WERI-Rb-1 (cell line): ENCODE results near the gene PSMB7.

Experiments
- DNase-seq: peaks from one replicate; pipeline ENCODE4 v3.0.0-alpha.2; 2020
- H3K27ac ChIP-seq: fragments of 250-450 bp; sonication (Bioruptor Pico); 2 replicates; pipeline ENCODE4 v1.5.1; 2020; ENCODE audit warnings: mild to moderate bottlenecking, moderate library complexity
- H3K27me3 ChIP-seq: fragments of 250-450 bp; sonication (Bioruptor Pico); 2 replicates; pipeline ENCODE4 v1.5.1; 2021; ENCODE audit warnings: mild to moderate bottlenecking, low read depth, moderate library complexity; ENCODE audit not compliant: insufficient read depth, severe bottlenecking
- H3K36me3 ChIP-seq: fragments of 250-450 bp; sonication (Bioruptor Pico); 2 replicates; pipeline ENCODE4 v1.5.1; 2020; ENCODE audit warnings: mild to moderate bottlenecking, moderate library complexity
- H3K4me3 ChIP-seq: 2 replicates; pipeline ENCODE4 v1.5.1; 2011; ENCODE audit warnings: low read depth, mild to moderate bottlenecking, control low read depth, low read length
- H3K9me3 ChIP-seq: fragments of 250-450 bp; sonication (Bioruptor Pico); 2 replicates; pipeline ENCODE4 v1.5.1; 2021; ENCODE audit warnings: mild to moderate bottlenecking, moderate library complexity; ENCODE audit not compliant: severe bottlenecking
- TF ChIP-seq, protein P1 (sequence below): IDR thresholded peaks from 2 replicates; pipeline ENCODE4 v1.5.1; 2011; ENCODE audit warnings: low read depth, mild to moderate bottlenecking, control low read depth, inconsistent platforms, low read length

PSMB7 gene

DNA sequence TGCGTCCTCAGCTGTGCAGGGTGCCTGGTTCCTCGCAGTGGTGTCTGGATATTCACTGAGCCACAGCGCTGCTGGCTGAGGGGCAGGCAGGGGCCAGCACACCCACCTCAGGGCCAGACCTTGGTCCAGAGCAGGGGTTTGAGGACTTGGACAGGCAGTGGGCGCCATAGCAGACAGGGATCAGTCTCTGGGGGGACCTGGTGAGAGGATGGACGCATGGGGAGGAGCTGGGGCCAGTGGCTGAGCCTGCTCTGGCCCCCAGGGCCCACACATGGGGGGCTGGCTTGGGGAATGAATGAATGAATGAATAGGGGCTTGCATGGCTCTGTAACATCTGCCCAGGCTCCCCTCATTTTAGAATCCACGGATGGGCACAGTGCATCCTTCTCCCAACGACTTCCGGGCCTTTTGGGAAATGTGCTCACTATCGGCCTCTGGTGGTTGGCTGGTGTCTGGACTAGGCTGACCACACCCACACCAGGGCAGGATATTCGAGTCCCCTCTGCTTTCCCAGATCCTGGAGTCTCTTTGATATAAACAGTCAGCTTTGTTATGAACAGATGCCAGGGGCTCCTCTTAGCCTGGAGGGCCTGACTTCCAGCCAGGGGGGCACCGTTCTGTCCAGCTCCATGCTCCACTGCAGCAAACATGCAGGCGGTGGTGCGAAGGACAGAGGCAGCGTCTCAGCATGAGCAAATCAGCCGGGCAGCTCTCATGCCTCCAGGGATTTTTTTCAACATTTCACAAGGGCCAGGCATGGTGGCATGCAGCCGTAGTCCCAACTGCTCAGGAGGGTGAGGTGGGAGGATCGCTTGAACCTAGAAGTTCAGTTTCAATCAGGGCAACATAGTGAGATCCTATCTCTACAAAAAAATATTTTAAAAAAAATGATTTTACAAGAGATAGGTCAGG, 94.9 kb downstream of the PSMB7 start:
- TF ChIP-seq, protein P1, sequence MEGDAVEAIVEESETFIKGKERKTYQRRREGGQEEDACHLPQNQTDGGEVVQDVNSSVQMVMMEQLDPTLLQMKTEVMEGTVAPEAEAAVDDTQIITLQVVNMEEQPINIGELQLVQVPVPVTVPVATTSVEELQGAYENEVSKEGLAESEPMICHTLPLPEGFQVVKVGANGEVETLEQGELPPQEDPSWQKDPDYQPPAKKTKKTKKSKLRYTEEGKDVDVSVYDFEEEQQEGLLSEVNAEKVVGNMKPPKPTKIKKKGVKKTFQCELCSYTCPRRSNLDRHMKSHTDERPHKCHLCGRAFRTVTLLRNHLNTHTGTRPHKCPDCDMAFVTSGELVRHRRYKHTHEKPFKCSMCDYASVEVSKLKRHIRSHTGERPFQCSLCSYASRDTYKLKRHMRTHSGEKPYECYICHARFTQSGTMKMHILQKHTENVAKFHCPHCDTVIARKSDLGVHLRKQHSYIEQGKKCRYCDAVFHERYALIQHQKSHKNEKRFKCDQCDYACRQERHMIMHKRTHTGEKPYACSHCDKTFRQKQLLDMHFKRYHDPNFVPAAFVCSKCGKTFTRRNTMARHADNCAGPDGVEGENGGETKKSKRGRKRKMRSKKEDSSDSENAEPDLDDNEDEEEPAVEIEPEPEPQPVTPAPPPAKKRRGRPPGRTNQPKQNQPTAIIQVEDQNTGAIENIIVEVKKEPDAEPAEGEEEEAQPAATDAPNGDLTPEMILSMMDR, result peak; percentile 99
- Histone ChIP-seq H3K27me3 (no peaks in the 10 kb centered on the region), H3K36me3 (peaks cover 4% of the 10 kb centered on the region; the same call in 1 of the 2 replicates), H3K9me3 (no peaks in the 10 kb centered on the region), H3K4me3 (no peak overlapping the region), H3K27ac (no peak overlapping the region)
- DNase-seq, result peak; percentile 88

- H3K36me3 ChIP-seq, result no peaks in the 10 kb centered on the region; the same call in 1 of the 2 replicates
- H3K9me3 ChIP-seq, result no peaks in the 10 kb centered on the region
- TF ChIP-seq, protein P1, result no peak
- H3K27ac ChIP-seq, result no peak overlapping the region
- H3K27me3 ChIP-seq, result no peaks in the 10 kb centered on the region
- DNase-seq, result no peak
- no peak overlapping the region for H3K4me3 ChIP-seq
Observed at GRCh38 chr9:124315882-124316281, 99.4 kb downstream of the PSMB7 start.

- no peaks in the 10 kb centered on the region; the same call in 1 of the 2 replicates for H3K36me3 ChIP-seq
- TF ChIP-seq, protein P1, result no peak
- no peak overlapping the region for H3K4me3 ChIP-seq
- no peak overlapping the region for H3K27ac ChIP-seq
- DNase-seq, result no peak
- H3K27me3 ChIP-seq, result no peaks in the 10 kb centered on the region
- no peaks in the 10 kb centered on the region for H3K9me3 ChIP-seq
Observed at GRCh38 chr9:124313940-124314339, 101.3 kb downstream of the PSMB7 start.

GRCh38 chr9:124312290-124313265, 102.7 kb downstream of the PSMB7 start:
- Histone ChIP-seq H3K27ac (no peak overlapping the region), H3K36me3 (no peaks in the 10 kb centered on the region; the same call in 1 of the 2 replicates), H3K27me3 (no peaks in the 10 kb centered on the region), H3K9me3 (no peaks in the 10 kb centered on the region), H3K4me3 (no peak overlapping the region)
- DNase-seq, result no peak
- TF ChIP-seq, protein P1, result peak; percentile 72

DNA sequence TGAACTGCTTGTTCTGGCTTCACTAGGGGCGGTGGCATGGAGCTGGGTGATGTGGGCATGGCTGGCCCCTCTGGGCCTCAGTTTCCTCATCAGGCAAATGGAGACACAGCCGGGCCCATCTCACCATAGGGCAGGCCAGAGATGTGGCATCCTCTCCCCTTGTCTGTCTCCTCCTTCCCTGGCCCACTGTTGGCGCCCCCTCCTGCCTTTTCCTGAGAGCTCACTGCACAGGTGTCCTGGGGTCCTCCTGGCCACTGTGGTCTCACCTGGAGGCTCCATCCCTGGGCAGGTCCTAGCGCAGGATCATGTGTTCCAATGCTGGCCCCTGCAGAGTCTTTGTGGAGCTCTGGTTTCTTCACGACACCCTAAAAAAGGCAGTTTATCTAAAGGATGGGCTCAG, 104.0 kb downstream of the PSMB7 start:
- H3K27me3 ChIP-seq, result no peaks in the 10 kb centered on the region
- H3K4me3 ChIP-seq, result no peak overlapping the region
- H3K27ac ChIP-seq, result no peak overlapping the region
- no peaks in the 10 kb centered on the region; the same call in 1 of the 2 replicates for H3K36me3 ChIP-seq
- TF ChIP-seq, protein P1, result peak; percentile 58
- no peaks in the 10 kb centered on the region for H3K9me3 ChIP-seq
- DNase-seq, result peak; percentile 38
